GM21786 (cell line): ENCODE results near the gene NAB2.
A peak's percentile ranks its signal among the peaks of the same experiment; 100 is the strongest.
"Not testable (repeated sequence)": the region's sequence is repeated elsewhere in the genome, so short reads cannot be mapped to it uniquely, and the experiment has no call there.

ENCODE experiments used
- ATAC-seq: cut with Tn5 transposase; IDR thresholded peaks from one replicate; pipeline ENCODE4 v1.9.1; 2021; ENCODE audit not compliant: unreplicated experiment

NAB2 gene

GRCh38 chr12:57110104-57111030, 21.5 kb downstream of the NAB2 start:
- ATAC-seq = peak; percentile 41

DNA sequence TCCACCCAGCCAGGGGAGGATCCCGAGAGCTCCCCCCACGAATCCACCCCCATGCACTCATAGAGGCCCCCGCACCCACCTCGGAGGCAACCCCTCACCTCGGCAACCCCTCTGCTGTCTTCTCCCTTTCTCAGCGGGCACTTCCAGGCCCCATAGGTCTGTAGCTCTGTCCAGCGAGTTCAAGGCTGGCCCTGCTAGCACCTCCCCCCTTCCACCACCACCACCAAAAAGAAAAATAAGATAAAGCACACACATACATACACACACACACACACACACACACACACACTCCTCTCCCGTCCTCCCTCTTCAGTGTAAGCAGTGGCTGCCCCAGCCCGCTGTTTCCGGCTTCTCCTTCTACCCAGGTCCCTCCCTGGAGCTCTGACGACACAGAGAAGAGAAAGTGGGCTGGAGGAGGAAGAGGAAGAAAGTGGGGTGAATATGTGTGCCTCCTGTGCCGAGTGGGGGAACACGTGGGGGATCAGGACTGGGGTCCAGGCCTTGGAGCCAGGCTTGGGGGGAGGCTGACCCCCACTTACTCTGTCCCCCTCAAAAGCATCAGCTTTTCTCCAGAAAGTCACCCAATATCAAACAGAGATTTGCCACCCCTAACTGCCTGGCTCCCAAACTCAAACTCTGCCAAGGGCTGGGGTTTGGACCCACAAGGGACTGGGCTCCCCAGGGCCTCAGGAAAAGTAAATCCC, 22.3 kb downstream of the NAB2 start, which contains the start of gene STAT6:
TSS of gene STAT6 (minus strand) at position 332 of the 704 bp plus-strand sequence. CDS start 3,084 bp downstream, outside the sequence.
- ATAC-seq = peak; percentile 57

- peak; percentile 52 for ATAC-seq
Observed at GRCh38 chr12:57112492-57113294, 23.8 kb downstream of the NAB2 start.

DNA sequence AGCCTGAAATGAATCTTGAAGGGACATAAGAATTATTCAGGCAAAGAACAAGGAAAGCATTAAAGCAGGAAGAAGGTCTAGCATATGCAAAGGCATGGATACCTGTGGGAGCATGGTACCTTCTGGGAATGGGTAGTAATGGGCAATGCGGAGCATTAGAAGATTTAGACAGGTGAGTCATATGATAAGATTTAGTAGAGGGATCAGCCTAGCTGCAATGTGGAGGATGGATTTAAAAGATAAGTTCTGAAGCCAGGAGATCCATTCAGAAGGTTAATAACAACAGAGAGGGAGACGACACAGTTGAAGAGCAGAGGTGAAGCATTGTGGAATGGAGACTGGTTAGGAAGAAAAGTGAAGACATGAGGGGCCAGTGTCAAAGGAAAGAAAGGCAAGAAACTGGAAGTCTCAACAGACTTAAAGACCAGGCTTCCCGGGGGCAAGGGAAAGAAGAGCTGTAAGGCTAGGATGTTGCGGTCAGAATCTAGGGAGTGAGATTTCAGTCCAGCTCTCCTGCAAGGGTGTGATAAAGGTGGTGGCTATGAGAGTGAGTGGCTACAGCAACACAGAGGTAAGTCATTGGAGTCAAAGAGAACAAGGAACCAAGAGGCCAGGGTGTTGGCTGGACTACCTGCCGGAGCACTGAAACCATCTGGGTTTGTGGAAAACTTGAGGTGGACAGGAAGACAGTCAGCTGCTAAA, 27.8 kb downstream of the NAB2 start:
- no peak for ATAC-seq

GRCh38 chr12:57118711-57119271, 29.9 kb downstream of the NAB2 start:
- ATAC-seq = no peak

- no peak for ATAC-seq
Observed at GRCh38 chr12:57119294-57120085, 30.6 kb downstream of the NAB2 start.

DNA sequence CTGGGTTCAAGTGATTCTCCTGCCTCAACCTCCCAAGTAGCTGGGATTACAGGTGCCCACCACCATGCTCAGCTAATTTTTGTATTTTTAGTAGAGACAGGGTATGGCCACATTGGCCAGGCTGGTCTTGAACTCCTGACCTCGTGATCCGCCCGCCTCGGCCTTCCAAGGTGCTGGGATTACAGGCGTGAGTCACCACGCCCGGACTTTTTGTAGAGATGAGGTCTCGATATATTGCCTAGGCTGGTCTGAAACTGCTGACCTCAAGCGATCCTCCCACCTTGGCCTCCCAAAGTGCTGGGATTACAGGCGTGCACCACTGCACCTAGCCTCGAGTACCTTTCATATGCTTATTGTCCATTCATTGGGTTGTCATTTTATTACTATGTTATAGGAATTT, 31.8 kb downstream of the NAB2 start:
- ATAC-seq = not testable (repeated sequence)

- no peak for ATAC-seq
Observed at GRCh38 chr12:57123813-57124212, 34.9 kb downstream of the NAB2 start.

- peak; percentile 42 for ATAC-seq
Observed at GRCh38 chr12:57124261-57124877, 35.5 kb downstream of the NAB2 start.

GRCh38 chr12:57126061-57126460, 37.1 kb downstream of the NAB2 start:
- ATAC-seq = no peak

- ATAC-seq = no peak
Observed at GRCh38 chr12:57126561-57126960, 37.6 kb downstream of the NAB2 start.

DNA sequence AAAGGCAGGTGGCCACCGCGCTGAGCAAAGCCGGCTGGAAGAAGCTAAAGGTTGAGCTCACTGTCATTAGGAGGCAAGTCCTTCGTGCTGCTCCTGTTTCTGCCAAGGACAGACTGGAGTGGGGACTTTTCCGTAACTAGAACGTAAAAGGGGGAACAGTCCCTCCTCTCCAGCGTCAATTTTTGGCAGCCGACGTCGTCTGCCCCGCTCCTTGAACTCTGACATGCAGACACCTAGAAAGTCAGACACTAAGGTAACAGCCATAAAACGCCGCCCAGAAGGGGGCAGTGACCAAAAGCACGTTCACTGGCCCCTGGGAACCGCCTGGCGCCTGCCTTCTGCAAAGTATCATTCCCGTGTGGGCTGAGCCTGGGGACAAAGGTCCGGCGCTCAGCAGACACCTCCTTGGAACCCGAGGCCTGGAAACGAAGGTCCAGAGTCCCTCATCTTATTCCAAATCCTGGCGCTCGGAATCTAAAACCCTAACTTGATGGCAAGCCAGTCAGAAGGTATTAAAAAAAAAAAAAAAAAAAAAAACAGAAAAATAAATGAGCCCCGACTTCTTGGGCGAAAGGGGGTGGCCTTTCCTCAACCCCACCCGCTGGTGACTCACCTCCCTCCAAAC, 38.3 kb downstream of the NAB2 start:
- peak; percentile 36 for ATAC-seq

GRCh38 chr12:57127726-57128518, 39.0 kb downstream of the NAB2 start, which contains the start of gene LRP1:
Gene LRP1 (plus strand): TSS chr12:57128483. CDS start chr12:57128965, 482 bp downstream.
- ATAC-seq = peak; percentile 32

DNA sequence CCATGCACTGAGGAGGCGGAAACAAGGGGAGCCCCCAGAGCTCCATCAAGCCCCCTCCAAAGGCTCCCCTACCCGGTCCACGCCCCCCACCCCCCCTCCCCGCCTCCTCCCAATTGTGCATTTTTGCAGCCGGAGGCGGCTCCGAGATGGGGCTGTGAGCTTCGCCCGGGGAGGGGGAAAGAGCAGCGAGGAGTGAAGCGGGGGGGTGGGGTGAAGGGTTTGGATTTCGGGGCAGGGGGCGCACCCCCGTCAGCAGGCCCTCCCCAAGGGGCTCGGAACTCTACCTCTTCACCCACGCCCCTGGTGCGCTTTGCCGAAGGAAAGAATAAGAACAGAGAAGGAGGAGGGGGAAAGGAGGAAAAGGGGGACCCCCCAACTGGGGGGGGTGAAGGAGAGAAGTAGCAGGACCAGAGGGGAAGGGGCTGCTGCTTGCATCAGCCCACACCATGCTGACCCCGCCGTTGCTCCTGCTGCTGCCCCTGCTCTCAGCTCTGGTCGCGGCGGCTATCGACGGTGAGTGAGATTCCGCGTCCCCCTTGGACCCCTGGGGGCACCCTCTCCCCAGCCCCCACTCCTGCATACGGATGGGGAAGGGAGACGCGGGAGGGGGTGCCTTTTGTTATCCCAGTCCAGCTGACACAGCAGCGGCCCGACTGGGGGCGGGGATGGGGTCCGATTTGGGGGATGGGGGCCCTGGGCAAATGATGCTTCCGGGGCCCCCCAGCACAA, 39.8 kb downstream of the NAB2 start:
- ATAC-seq = no peak

DNA sequence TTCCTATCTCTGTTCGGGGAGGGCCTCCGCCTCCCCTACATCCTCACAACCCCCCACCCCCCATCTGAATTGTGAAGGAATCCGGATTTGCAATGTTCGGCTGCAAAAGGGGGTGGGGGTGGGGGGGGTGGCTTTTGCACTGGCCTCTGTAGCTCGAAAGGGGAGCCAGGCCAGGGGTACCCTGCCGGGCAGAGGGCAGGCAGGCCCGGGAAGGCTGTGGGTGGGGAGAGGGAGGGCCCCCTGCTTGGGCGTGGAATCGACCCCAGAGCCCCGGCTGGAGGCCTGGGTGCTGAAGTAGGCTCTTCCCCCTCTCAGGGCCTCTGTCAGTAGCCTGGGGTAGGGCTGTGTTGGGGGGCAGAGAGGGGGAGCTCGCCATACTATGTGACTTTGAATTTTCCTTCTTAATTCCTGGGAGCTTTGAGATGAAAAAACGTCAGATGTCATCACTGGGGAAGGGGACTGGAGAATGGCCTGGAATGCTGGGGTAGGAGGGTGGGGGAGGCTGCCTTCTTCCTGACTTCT, 40.5 kb downstream of the NAB2 start:
- no peak for ATAC-seq

GRCh38 chr12:57129889-57130288, 41.0 kb downstream of the NAB2 start:
- ATAC-seq = no peak

DNA sequence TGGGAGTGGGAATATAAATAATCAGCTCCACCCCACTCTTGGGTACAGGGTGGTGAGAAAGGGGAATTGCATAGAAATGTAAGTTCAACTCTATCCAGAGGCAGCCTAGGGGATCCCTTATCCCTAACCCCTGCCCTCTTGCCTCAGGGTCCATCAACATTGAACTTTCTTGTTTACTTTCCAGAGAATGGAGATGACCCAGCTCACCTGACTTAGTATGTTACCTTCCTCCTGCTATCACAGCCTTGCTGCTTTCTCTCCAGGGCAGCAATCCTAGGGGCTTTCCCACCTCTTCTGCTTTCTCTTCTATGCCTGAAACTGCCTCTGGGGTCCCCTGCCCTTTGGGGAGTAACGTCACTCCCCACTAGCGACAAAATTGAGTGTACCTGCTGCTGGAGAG, 42.0 kb downstream of the NAB2 start:
- no peak for ATAC-seq
